ENCODE results near the gene NRROS. TPM values are rescaled to one million over a fixed set of nuclear protein-coding genes. Genes with fewer than 3 reads are reported as not detected.

NRROS gene
- total and polyA plus RNA-seq, 12 donors, result 1.1 to 9.9 (median 7.0) TPM

DNA sequence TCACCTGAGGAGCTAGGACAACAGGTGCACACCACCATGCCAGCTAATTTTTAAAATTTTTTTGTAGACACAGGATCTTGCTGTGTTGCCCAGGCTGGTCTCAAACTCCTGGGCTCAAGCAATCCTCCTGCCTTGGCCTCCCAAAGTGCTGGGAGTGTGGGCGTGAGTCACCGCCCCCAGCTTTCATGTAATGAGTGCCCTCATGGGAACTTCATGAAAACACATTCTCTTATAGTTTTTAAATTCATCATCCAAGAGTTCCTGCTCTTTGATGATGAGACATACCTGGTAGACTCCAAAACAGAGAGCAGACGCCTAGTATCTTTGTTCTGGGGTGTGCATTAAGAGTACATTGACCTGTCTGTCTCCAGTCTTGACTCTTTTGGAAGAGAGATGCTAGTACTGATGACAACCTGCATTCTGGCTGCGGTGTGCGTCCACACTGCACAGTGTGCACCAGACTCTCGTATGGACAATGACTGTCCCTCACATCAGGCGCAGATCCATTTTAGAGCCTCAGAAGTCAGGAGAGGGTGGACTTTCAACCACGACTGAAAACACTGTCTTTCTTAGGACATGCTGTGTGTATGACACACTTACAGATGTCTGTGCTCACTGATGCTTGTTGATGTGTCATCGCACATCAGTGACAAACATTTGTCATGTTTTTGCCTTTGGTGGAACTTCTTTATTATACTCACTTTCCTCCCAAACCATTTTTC, 2.0 kb downstream of the NRROS start:
- H3K27me3 ChIP-seq, result peaks cover 4% of the 10 kb centered on the region
- H3K4me1 ChIP-seq (replicated peaks in 1 of 2), result no peaks in the 10 kb centered on the region
- WGBS, 4 donors, result 64 to 69% (median 67%) methylated on average over 7 to 9 of the region's 9 CpGs
- H3K9me3 ChIP-seq (replicated peaks in 1 of 3), result no peaks in the 10 kb centered on the region
- H3K27ac ChIP-seq, result no peak overlapping the region
- TF ChIP-seq, protein P1, sequence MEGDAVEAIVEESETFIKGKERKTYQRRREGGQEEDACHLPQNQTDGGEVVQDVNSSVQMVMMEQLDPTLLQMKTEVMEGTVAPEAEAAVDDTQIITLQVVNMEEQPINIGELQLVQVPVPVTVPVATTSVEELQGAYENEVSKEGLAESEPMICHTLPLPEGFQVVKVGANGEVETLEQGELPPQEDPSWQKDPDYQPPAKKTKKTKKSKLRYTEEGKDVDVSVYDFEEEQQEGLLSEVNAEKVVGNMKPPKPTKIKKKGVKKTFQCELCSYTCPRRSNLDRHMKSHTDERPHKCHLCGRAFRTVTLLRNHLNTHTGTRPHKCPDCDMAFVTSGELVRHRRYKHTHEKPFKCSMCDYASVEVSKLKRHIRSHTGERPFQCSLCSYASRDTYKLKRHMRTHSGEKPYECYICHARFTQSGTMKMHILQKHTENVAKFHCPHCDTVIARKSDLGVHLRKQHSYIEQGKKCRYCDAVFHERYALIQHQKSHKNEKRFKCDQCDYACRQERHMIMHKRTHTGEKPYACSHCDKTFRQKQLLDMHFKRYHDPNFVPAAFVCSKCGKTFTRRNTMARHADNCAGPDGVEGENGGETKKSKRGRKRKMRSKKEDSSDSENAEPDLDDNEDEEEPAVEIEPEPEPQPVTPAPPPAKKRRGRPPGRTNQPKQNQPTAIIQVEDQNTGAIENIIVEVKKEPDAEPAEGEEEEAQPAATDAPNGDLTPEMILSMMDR (IDR thresholded peaks at IDR 0.05), result no peak
- TF ChIP-seq POLR2A (IDR thresholded peaks at IDR 0.05), result no peak
- no peaks in the 10 kb centered on the region for H3K36me3 ChIP-seq (replicated peaks in 1 of 2)
- no peak for DNase-seq
- intact Hi-C loops (cut with DNase I), result no loop called here
- peak overlapping the region in 1 of 4 donors; percentile 56 for H3K4me3 ChIP-seq

DNA sequence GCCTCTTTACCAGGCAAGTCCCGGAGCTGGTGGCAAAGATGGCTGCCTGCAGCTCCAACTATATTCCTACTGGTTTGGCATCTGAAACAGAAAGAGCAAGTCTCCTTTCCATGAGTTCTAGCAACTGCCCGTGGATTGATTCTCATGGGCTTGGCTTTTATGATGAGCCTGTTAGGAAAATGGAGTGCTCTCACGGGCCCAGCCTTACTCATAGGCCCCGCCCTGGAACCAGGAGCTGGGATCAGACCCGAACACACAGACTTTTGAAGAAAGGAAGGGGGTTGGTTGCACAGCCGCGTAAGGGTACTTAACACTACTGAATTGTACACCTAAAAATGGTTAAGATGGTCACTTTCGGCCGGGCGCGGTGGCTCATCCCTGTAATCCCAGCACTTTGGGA, 2.9 kb downstream of the NRROS start:
- Histone ChIP-seq H3K4me3 (no peak overlapping the region), H3K27ac (peak overlapping the region in 2 of 5 donors; percentile 19 to 55)

DNA sequence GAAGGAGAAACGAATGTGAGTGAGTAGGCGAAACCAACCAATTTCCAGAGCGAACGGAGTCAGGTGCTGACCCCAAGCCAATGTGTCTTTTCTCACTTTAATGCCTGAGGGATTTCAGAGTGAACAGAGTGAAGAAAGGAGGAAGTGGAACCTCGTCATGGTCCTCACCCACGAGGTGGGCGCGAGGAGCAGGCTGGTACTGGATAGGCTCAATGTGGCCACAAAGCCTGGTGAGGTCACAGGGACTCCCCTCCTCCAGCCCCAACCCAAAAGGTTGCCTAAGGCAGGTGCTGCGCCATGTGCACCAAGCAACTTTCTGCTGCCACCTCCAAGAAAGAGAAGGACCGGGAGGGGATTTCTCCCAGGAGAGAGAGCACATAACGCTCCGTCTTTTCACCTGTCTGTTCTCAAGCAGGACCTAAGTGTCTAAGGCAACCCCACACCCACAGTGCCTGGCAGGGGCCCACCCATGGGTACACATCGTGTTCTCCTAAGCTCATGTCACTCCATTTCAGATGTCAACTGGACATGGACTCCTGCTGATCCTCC, 3.8 kb downstream of the NRROS start:
- Histone ChIP-seq H3K27ac (peak overlapping the region in 2 of 5 donors; percentile 34 to 45), H3K4me1 (replicated peaks in 1 of 2) (no peaks in the 10 kb centered on the region), H3K4me3 (no peak overlapping the region), H3K36me3 (replicated peaks in 1 of 2) (no peaks in the 10 kb centered on the region), H3K9me3 (replicated peaks in 1 of 3) (no peaks in the 10 kb centered on the region), H3K27me3 (peaks cover 4% of the 10 kb centered on the region)
- intact Hi-C loops (cut with DNase I), result no loop called here
- WGBS, 4 donors, result 72 to 77% (median 74%) methylated on average over 13 of the region's 13 CpGs
- DNase-seq, result peak in 4 of 7 donors; percentile 39 to 59 (median 46)
- TF ChIP-seq, protein P1 (IDR thresholded peaks at IDR 0.05), result no peak
- no peak for TF ChIP-seq POLR2A (IDR thresholded peaks at IDR 0.05)

More for the DNA sequence above, 2.9 kb downstream of the NRROS start:
- Histone ChIP-seq H3K36me3 (replicated peaks in 1 of 2) (no peaks in the 10 kb centered on the region), H3K9me3 (replicated peaks in 1 of 3) (no peaks in the 10 kb centered on the region), H3K4me1 (replicated peaks in 1 of 2) (no peaks in the 10 kb centered on the region), H3K27me3 (peaks cover 4% of the 10 kb centered on the region)
- no peak for DNase-seq
- TF ChIP-seq, protein P1 (IDR thresholded peaks at IDR 0.05), result no peak
- no peak for TF ChIP-seq POLR2A (IDR thresholded peaks at IDR 0.05)
- intact Hi-C loops (cut with DNase I), result no loop called here
- 70 to 78% (median 74%) methylated on average over 11 of the region's 11 CpGs for WGBS, 4 donors

DNA sequence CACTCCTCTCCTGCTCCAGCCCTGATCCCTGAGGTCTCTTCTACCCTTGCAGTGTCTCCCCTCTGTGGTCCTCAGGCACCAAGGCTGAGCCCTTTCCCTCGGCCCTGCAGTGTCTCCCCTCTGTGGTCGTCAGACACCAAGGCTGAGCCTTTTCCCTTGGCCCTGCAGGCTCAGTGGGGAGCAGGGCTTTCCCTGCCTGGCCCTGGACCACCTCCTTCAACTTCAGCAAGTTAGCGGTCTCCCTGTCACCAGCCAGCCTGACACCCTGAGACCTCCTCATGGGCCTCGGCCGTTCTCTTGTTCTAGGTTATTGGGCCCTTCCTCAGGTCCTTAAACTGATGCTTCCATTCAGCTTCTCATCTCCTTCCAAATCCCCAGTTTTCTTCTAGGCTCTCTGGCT, 4.3 kb downstream of the NRROS start:
- no peak for DNase-seq
- TF ChIP-seq POLR2A (IDR thresholded peaks at IDR 0.05), result no peak
- TF ChIP-seq, protein P1 (IDR thresholded peaks at IDR 0.05), result no peak
- Histone ChIP-seq H3K36me3 (replicated peaks in 1 of 2) (no peaks in the 10 kb centered on the region), H3K27ac (peak overlapping the region in 2 of 5 donors; percentile 34 to 45), H3K4me3 (no peak overlapping the region), H3K27me3 (peaks cover 4% of the 10 kb centered on the region), H3K9me3 (replicated peaks in 1 of 3) (no peaks in the 10 kb centered on the region), H3K4me1 (replicated peaks in 1 of 2) (no peaks in the 10 kb centered on the region)
- 68 to 84% (median 76%) methylated on average over 5 of the region's 5 CpGs for WGBS, 4 donors
- intact Hi-C loops (cut with DNase I), result no loop called here

Measured in adrenal gland (tissue), 12 donors.